ENCODE results near the gene CAND2.
A peak's percentile ranks its signal among the peaks of the same experiment; 100 is the strongest.
"Not testable (repeated sequence)": the region's sequence is repeated elsewhere in the genome, so short reads cannot be mapped to it uniquely, and the experiment has no call there.

Gene CAND2

GRCh38 chr3:12862387-12862786 lies 65.9 kb downstream of the CAND2 start:
- DNase-seq (ENCODE audit: low read depth) = no peak

DNA sequence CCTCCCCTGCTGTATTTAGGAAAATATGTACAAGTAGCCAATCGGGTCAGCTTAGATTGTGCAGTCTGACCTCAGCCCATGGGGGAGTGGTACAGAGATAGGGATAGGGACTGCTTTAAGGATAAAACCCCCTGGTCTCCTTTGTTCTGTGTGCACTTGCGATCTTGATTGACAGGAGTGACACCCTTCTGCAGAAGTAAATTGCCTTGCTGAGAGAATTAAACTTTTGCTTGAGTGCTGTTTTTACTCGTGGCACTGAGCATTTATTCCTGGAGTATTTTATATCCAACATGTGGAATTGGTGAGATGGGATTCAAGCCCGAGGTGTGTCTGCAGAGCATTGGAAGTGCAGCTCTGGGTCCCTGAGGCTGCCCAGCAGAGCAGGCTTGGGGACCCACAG lies 68.8 kb downstream of the CAND2 start:
- no peak for DNase-seq (ENCODE audit: low read depth)

DNA sequence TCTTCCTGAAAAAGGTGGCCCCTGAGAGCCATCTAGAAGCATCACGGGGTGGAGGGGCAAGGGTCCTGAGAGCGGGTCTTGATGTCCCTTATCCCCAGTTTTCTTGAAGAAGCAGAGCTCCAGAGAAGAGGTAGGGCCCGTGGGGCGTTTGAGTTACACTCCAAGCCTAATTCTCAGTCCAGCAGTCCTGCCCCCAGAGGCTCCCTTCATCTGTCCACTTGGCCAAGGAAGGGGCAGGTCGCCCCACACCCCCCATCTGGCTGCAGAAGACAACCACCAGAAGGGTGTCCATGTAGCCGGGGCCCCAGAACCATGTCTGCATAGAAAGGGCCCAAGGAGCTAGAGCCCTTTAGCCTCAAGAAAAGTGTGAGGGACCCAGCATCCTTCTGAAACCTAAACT lies 70.4 kb downstream of the CAND2 start:
- DNase-seq (ENCODE audit: low read depth) = no peak

DNA sequence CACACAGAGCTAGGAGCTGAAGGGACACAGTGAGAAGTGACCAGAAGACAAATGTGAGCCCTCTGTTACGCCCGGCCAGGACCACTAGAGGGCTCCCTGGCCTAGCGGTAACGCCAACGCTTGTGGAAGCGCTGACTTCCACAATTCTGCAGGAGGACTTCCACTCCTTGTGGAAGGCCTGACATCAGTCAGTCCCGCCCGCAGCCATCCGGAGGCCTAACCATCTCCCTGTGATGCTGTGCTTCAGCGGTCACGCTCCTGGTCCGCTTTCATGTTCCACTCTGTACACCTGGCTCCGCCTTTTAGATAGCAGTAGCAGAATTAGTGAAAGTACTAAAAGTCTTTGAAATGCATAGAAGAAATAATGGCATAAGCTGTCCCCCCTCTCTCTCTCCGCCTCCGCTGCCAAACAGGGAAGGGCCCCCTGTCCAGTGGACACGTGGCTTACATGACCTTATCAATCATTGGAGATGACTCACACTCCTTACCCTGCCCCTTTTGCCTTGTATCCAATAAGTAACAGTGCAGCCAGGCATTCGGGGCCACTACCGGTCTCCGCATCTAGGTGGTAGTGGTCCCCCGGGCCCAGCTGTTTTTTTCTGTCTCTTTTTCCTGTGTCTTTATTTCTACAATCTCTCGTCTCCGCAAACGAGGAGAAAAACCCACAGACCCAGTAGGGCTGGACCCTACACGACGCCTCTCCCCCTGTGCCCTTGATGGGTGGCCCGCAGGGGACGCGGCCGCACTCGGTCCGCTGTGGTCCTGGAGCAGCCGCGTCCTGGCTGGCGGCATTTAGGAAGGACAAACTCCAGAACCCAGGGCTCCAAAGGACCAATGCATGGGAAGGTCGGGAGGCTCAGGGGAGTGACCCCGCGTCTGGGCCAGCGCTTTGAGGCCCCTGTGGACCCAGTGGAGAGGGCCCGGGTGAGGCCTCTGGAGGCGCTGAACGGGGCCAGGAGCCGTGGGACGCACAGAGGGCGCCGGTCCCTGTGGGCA lies 71.9 kb downstream of the CAND2 start:
- DNase-seq (ENCODE audit: low read depth) = peak; percentile 80

GRCh38 chr3:12869035-12869621 lies 72.6 kb downstream of the CAND2 start:
- no peak for DNase-seq (ENCODE audit: low read depth)

GRCh38 chr3:12870942-12871341 lies 74.5 kb downstream of the CAND2 start:
- peak; percentile 79 for DNase-seq (ENCODE audit: low read depth)

DNA sequence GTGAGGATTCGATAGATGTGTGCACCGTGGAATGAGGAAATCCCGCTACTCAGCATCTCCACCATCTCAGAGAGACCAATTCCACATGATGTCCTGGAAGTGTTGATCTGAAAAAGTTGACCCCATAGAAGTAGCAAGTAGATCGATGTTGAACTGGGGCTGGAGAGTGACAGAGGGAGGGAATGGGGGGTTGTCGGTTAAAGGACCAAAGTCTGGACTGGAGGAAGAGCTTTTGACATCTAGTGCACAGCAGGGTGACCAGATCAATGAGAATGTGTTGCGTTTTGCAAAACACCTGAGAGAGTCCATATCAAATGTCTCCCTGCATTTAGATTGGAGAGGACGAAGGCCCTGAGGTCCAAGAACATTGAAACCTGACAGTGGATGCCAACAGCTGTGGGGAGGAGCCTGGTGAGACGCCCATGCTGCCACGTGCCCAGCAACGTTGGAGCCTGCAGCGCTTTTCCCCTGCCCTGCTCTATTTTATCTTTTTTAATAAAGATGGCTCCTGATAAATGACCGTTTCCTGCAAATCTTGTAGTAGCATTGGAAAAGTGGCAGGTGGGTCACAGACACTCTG lies 75.0 kb downstream of the CAND2 start:
- DNase-seq (ENCODE audit: low read depth) = no peak

DNA sequence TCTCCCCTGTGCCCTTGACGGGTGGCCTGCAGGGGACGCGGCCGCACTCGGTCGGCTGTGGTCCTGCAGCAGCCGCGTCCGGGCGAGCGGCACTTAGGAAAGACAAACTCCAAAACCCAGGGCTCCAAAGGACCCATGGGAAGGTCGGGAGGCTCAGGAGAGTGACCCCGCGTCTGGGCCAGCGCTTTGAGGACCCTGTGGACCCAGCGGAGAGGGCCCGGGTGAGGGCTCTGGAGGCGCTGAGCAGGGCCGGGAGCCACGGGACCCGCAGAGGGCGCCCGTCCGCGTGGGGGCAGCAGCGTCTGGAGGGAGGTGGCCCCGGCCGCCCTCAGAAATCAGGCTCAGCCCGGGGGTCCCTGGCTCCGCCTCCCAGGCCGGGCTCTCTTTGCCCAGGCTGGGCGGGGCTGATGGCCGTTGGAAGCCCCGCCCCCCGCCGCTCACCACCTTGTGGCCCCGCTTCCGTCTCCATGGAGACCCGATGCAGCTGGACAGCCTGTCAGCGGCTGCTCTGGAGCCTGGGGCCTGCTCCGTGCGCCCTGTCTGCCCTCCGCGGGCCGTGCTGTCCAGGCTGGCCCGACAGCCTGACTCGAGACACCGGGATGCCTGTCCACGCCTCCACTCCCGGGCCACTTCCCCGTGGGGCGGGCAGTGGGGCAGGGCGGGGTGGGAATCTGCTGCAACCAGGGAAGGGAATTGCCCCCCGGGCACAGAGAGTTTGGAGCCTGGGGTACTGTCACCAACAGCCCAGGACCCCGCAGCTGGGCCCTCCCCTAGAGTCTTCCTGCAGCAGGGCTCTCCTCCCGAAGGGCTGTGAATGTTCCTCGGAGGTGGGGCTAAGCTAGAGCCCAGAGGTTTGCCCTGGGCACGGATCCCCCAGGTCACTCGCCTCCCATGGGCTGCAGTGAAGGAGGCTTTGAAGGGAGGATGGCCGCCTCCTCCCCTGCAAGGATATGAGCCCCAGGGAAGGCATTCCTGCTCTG lies 79.7 kb downstream of the CAND2 start:
- no peak for DNase-seq (ENCODE audit: low read depth)

DNA sequence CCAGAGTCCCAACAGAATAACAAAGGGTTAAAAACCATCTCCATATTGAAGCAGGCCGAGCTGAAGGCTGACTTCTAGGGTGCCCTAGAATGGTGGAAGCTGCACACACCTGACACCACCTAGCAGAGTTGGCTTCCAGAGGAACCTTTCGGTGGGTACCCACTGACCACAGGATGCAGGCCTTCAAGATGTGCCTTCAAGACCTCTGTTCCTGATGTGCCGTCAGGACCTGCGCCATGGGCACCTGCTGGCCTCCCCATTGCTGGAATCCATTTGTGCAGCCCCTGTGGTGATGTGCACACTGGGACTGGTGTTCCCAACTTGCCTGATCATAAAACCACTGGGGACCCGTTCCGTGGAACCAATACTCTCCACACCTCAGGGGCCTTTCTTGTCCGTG lies 80.6 kb downstream of the CAND2 start:
- DNase-seq (ENCODE audit: low read depth) = no peak

DNA sequence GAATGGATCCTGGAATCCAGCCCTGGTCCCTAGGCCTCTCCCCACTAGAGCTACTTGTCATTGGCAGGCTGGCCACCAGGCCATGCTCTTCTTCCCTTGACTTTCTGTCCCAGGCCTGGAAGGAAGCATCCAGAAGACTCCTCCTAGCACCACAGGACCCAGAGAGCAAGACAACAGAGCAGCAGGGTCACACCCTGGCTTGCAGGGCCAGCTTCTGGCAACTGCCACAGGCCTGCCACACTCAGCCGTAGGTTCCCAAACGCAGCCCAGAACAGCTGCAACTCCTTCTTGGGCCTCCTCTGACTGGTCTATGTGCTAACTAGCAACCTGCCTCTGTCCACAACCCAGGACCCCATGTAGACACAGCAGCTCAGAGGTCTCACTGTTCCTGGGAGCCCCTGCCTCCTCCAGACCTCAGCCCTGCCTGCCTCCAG lies 81.7 kb downstream of the CAND2 start:
- no peak for DNase-seq (ENCODE audit: low read depth)

GRCh38 chr3:12878758-12879157 lies 82.3 kb downstream of the CAND2 start:
- DNase-seq (ENCODE audit: low read depth) = not testable (repeated sequence)

GRCh38 chr3:12879191-12879815 lies 82.8 kb downstream of the CAND2 start:
- DNase-seq (ENCODE audit: low read depth) = no peak

DNA sequence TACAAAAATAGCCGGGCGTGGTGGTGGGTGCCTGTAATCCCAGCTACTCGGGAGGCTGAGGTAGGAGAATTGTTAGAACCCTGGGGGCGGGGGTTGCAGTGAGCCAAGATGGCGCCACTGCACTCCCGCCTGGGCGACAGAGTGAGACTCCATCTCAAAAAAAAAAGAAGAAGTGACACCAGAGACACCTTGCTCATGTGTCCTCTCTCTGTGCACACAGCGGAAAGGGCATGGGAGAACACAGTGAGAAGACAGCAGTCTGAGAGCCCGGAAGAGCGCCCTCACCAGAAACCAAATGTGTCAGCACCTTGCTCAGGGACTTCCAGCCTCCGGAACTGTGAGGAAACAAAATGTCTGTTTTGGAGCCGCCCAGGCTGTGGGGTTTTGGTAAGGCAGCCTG lies 85.4 kb downstream of the CAND2 start:
- not testable (repeated sequence) for DNase-seq (ENCODE audit: low read depth)

- DNase-seq (ENCODE audit: low read depth) = no peak
Observed at GRCh38 chr3:12882336-12883310, 86.1 kb downstream of the CAND2 start.

DNA sequence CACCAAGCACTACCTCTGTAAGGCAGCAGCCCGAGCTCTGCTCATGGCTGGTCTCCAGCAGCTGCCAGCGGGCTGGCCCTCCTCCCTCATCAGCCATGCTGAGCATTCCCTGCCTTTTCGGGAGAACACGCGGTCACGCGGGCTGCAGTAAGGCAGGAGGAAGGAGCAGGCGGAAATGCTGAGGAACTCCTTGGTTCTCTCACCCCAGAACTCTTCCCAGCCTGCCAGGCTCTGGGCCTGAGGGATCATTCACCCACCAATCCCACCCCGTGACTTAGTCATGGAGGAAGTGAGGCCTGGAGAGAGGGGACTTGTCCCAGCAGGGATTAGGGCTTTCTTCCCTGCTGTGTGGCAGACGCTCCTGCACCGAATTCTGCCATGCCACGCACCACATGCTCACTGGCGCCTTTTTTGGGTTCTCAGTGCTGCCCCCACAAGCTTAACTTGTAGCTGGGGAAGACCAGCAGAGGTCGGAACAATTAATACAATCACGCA lies 87.8 kb downstream of the CAND2 start:
- no peak for DNase-seq (ENCODE audit: low read depth)

Data from stromal cell of bone marrow (primary cell).